A549 (cell line): Measurements from ENCODE around the gene ZG16B. TPM values are rescaled to one million over a fixed set of nuclear protein-coding genes. Genes with fewer than 3 reads are reported as not detected.
A peak's percentile ranks its signal among the peaks of the same experiment; 100 is the strongest.

Source experiments
- ATAC-seq, 2 experiments: fragments of 200-7000 bp in 1 of 2; fragments of >200 bp in 1 of 2; cut with Nextera tagmentation in 1 of 2; cut with Tn5 transposase in 1 of 2; 3 replicates each; pipeline versions ENCODE4 v1.8.0 to v1.9.1; 2018 to 2020; ENCODE audit warnings: mild to moderate bottlenecking in 1 of 2, moderate library complexity in 1 of 2
- CTCF ChIA-PET: fragments of 300-600 bp; sonication (Branson Sonifier 250); formaldehyde crosslinking; extraction: SDS; loops from one replicate; lab custom pipeline; 2021; ENCODE audit warnings: antibody characterized with exemption, inconsistent platforms; lab: Yijun Ruan, JAX
- POLR2A ChIA-PET: fragments of 350-600 bp; formaldehyde crosslinking; extraction: SDS; loops from one replicate; lab custom pipeline; 2021; ENCODE audit warnings: antibody characterized with exemption, inconsistent platforms; lab: Yijun Ruan, JAX
- DNase-seq, 2 experiments: peaks; one replicate each; pipeline versions ENCODE4 v3.0.0 to v3.0.0-alpha.2; 2011 to 2016; ENCODE audit warnings: low read depth in 1 of 2, low spot score in 1 of 2
- FAIRE-seq: peaks from 2 replicates; lab custom pipeline; 2011; peaks lifted over from hg19 to GRCh38; lab: Jason Lieb, UNC
- H3K27ac ChIP-seq, 2 experiments: fragments of >200 bp; sonication (Bioruptor Twin); formaldehyde crosslinking; 3 replicates each; pipeline ENCODE4 v1.5.1; 2016 to 2017
- H3K4me1 ChIP-seq: fragments of >200 bp; sonication (Bioruptor Twin); formaldehyde crosslinking; 3 replicates; pipeline ENCODE4 v1.6.1; 2016
- H3K4me2 ChIP-seq: fragments of >200 bp; sonication (Bioruptor Twin); formaldehyde crosslinking; 3 replicates; pipeline ENCODE4 v1.6.1; 2016
- H3K4me3 ChIP-seq: fragments of >200 bp; sonication (Bioruptor Twin); formaldehyde crosslinking; 3 replicates; pipeline ENCODE4 v1.5.1; 2016
- H3K9me3 ChIP-seq: fragments of >200 bp; sonication (Bioruptor Twin); formaldehyde crosslinking; 3 replicates; pipeline ENCODE4 v1.6.1; 2016
- ESRRA ChIP-seq: fragments of 150-350 bp; IDR thresholded peaks from 2 replicates; pipeline ENCODE4 v1.6.1; 2014; ENCODE audit warnings: mild to moderate bottlenecking, low read length, borderline replicate concordance
- HEYL ChIP-seq: fragments of 250-450 bp; sonication (Bioruptor Pico); IDR thresholded peaks from 2 replicates; pipeline ENCODE4 v1.8.0; 2021; ENCODE audit warnings: mild to moderate bottlenecking, moderate library complexity
- HOXB5 ChIP-seq: fragments of 250-450 bp; sonication (Bioruptor Pico); IDR thresholded peaks from 2 replicates; pipeline ENCODE4 v1.5.0; 2020; ENCODE audit warnings: mild to moderate bottlenecking, moderate library complexity
- KDM5A ChIP-seq: fragments of 200-600 bp; sonication (generic); IDR thresholded peaks from 2 replicates; pipeline ENCODE4 v1.6.1; 2016; ENCODE audit warnings: antibody characterized with exemption, mild to moderate bottlenecking
- MAZ ChIP-seq: fragments of 150-350 bp; IDR thresholded peaks from 2 replicates; pipeline ENCODE4 v1.6.1; 2014; ENCODE audit warnings: antibody characterized with exemption, low read depth, low read length, borderline replicate concordance
- MYC ChIP-seq: IDR thresholded peaks from 2 replicates; pipeline ENCODE4 v1.6.1; 2012; ENCODE audit warnings: mild to moderate bottlenecking, inconsistent platforms, low read length, improper control_type of control experiment, borderline replicate concordance
- RAD21 ChIP-seq, 2 experiments: fragments of >200 bp in 1 of 2; sonication (Bioruptor Twin) in 1 of 2; formaldehyde crosslinking in 1 of 2; IDR thresholded peaks in 1 of 2; conservative IDR thresholded peaks in 1 of 2; 2 replicates in 1 of 2; 3 replicates in 1 of 2; pipeline ENCODE4 v1.6.1; 2012 to 2018; ENCODE audit warnings: inconsistent platforms in 1 of 2
- RNF2 ChIP-seq: fragments of 200-600 bp; sonication (generic); IDR thresholded peaks from 2 replicates; pipeline ENCODE4 v1.6.1; 2016; ENCODE audit warnings: low read depth, mild to moderate bottlenecking, antibody characterized with exemption, moderate library complexity, borderline replicate concordance
- SMC3 ChIP-seq: fragments of >200 bp; sonication (Bioruptor Twin); formaldehyde crosslinking; IDR thresholded peaks from 3 replicates; pipeline ENCODE4 v1.6.1; 2018; ENCODE audit warnings: inconsistent platforms
- ZSCAN20 ChIP-seq: fragments of 250-450 bp; sonication (Bioruptor Pico); IDR thresholded peaks from 2 replicates; pipeline ENCODE4 v1.8.0; 2022; ENCODE audit warnings: mild to moderate bottlenecking, moderate library complexity
- WGBS: methylation state at CpG from one replicate; pipeline ENCODE4 v1.1.6; 2017; ENCODE audit errors: missing lambda C conversion rate; 5-methylcytosine and 5-hydroxymethylcytosine counted together
- polyA plus RNA-seq, 4 experiments: library from polyadenylated mRNA; depleted of rRNA in 3 of 4; stranded (reverse); fragments of >200 nt; fragmentation: RNase III in 1 of 4; extraction: RNeasy Plus Mini Kit Qiagen cat#74134 plus additional on column Dnase treatment in 1 of 4; gene quantifications; 2 replicates in 3 of 4; 3 replicates in 1 of 4; pipeline ENCODE4 v1.2.3, GENCODE V29; 2011 to 2017
- TF ChIP-seq, protein P1 (sequence below): fragments of 200-600 bp; sonication (generic); IDR thresholded peaks from 2 replicates; pipeline ENCODE4 v1.6.1; 2016; ENCODE audit warnings: antibody characterized with exemption, mild to moderate bottlenecking, moderate library complexity
- TF ChIP-seq, protein P2 (sequence below): fragments of 250-450 bp; sonication (Bioruptor Pico); IDR thresholded peaks from 2 replicates; pipeline ENCODE4 v1.5.0; 2021; ENCODE audit warnings: mild to moderate bottlenecking, moderate library complexity, borderline replicate concordance
- TF ChIP-seq, protein P3 (sequence below): IDR thresholded peaks from 2 replicates; pipeline ENCODE4 v1.6.1; 2012
- TF ChIP-seq, protein P4 (sequence below): fragments of >200 bp; sonication (Bioruptor Twin); formaldehyde crosslinking; IDR thresholded peaks from 3 replicates; pipeline ENCODE4 v1.5.1; 2016

The ZG16B gene
- polyA plus RNA-seq, 2 of the 4 experiments (the other 2 are of a cell fraction) = 0.40 to 0.85 TPM

DNA sequence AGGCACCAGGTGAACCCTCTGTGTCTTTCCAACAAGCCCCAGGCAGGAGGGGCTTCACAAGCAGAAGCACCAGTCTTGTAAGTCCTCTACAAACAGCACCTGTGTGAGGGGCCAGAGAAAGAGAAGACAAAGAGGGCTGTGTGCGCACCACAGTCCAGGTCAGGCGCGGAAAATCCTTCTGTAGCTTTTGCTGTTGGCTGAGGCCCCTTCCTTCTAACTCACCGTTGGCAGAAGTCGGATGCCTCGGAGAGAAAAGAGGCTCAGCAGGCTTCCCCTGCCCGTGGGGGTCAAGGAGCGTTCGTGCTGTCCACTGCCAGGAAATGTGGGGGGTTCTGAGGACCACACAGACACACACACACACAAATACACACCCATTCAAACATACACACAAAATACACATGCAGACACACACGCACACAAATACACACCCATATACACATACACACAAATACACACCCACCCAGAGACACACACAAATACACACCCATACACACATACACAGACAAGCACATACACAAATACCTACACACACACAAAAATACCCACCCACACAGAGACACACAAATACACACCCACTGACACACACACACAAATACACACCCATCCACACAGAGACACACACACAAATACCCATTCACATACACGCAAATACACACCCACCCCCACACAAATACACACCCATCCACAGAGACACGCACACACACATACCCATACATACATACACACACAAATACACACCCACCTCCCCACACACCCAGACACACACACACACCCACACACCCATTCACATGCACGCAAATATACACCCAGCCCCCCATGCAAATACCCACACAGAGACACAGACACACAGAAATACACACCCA, 6.8 kb downstream of the ZG16B start:
- no peak overlapping the region for H3K4me3 ChIP-seq
- FAIRE-seq (no peak), ATAC-seq (no peak), DNase-seq (no peak)
- peak overlapping the region; percentile 79 to 90 for H3K27ac ChIP-seq
- no peaks in the 10 kb centered on the region for H3K9me3 ChIP-seq
- H3K4me1 ChIP-seq = peaks cover 41% of the 10 kb centered on the region
- peak overlapping the region; percentile 60 for H3K4me2 ChIP-seq
- TF ChIP-seq ZSCAN20 (CRISPR knock-in tag) = no peak
- POLR2A ChIA-PET = interaction anchor here (0.8 kb wide), 1 partner anchor 31 kb away, joined by 4 read pairs; no protein-coding TSS in a partner anchor
- CTCF ChIA-PET = interaction anchor here (1.0 to 1.6 kb wide), 2 partner anchors 31 to 82 kb away, joined by 3 to 10 read pairs; no protein-coding TSS in a partner anchor
- WGBS = 84% methylated on average over 13 of the region's 13 CpGs

DNA sequence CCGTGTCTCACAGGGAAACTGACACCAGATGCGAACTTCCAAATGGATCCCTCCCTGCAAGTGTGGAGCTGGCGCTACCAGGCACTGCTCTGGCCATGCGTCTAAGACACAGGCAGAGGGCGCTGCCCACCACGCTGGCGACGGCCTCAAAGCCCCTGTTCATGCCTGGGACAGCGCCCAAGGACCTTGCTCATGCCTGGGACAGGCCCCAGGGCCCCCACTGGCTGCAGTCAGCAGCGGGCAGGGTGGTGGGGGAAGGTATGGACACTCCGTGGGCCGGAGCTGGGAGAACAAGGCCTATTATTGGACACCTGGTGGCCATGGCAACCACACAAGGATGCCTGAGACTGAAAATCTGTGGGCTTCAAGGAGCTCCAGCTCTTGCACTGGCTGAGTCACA, 8.8 kb downstream of the ZG16B start:
- 33% methylated on average over 2 of the region's 12 CpGs for WGBS
- Histone ChIP-seq H3K9me3 (no peaks in the 10 kb centered on the region), H3K4me2 (peak overlapping the region; percentile 17; the same call in 1 of the 3 replicates), H3K4me3 (no peak overlapping the region), H3K27ac (peak overlapping the region; percentile 60 to 90), H3K4me1 (peaks cover 41% of the 10 kb centered on the region)
- peak; percentile 90 to 96 for TF ChIP-seq RAD21 (conservative IDR thresholded peaks at IDR 0.05 in 1 of 2, IDR thresholded peaks at IDR 0.05 in 1 of 2)
- no peak for TF ChIP-seq HEYL
- no peak for TF ChIP-seq HOXB5
- TF ChIP-seq, protein P1, sequence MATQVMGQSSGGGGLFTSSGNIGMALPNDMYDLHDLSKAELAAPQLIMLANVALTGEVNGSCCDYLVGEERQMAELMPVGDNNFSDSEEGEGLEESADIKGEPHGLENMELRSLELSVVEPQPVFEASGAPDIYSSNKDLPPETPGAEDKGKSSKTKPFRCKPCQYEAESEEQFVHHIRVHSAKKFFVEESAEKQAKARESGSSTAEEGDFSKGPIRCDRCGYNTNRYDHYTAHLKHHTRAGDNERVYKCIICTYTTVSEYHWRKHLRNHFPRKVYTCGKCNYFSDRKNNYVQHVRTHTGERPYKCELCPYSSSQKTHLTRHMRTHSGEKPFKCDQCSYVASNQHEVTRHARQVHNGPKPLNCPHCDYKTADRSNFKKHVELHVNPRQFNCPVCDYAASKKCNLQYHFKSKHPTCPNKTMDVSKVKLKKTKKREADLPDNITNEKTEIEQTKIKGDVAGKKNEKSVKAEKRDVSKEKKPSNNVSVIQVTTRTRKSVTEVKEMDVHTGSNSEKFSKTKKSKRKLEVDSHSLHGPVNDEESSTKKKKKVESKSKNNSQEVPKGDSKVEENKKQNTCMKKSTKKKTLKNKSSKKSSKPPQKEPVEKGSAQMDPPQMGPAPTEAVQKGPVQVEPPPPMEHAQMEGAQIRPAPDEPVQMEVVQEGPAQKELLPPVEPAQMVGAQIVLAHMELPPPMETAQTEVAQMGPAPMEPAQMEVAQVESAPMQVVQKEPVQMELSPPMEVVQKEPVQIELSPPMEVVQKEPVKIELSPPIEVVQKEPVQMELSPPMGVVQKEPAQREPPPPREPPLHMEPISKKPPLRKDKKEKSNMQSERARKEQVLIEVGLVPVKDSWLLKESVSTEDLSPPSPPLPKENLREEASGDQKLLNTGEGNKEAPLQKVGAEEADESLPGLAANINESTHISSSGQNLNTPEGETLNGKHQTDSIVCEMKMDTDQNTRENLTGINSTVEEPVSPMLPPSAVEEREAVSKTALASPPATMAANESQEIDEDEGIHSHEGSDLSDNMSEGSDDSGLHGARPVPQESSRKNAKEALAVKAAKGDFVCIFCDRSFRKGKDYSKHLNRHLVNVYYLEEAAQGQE = no peak
- peak; percentile 97 for TF ChIP-seq SMC3
- TF ChIP-seq RNF2 = no peak
- TF ChIP-seq ESRRA = no peak
- no peak for TF ChIP-seq MAZ
- TF ChIP-seq, protein P2, sequence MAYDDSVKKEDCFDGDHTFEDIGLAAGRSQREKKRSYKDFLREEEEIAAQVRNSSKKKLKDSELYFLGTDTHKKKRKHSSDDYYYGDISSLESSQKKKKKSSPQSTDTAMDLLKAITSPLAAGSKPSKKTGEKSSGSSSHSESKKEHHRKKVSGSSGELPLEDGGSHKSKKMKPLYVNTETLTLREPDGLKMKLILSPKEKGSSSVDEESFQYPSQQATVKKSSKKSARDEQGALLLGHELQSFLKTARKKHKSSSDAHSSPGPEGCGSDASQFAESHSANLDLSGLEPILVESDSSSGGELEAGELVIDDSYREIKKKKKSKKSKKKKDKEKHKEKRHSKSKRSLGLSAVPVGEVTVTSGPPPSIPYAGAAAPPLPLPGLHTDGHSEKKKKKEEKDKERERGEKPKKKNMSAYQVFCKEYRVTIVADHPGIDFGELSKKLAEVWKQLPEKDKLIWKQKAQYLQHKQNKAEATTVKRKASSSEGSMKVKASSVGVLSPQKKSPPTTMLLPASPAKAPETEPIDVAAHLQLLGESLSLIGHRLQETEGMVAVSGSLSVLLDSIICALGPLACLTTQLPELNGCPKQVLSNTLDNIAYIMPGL (CRISPR knock-in tag) = no peak
- TF ChIP-seq KDM5A = no peak
- 0 out of 2 replicates have a peak, but pooled peaks have one; percentile 25 for TF ChIP-seq MYC
- TF ChIP-seq, protein P3, sequence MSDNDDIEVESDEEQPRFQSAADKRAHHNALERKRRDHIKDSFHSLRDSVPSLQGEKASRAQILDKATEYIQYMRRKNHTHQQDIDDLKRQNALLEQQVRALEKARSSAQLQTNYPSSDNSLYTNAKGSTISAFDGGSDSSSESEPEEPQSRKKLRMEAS = peak; percentile 60
- TF ChIP-seq, protein P4, sequence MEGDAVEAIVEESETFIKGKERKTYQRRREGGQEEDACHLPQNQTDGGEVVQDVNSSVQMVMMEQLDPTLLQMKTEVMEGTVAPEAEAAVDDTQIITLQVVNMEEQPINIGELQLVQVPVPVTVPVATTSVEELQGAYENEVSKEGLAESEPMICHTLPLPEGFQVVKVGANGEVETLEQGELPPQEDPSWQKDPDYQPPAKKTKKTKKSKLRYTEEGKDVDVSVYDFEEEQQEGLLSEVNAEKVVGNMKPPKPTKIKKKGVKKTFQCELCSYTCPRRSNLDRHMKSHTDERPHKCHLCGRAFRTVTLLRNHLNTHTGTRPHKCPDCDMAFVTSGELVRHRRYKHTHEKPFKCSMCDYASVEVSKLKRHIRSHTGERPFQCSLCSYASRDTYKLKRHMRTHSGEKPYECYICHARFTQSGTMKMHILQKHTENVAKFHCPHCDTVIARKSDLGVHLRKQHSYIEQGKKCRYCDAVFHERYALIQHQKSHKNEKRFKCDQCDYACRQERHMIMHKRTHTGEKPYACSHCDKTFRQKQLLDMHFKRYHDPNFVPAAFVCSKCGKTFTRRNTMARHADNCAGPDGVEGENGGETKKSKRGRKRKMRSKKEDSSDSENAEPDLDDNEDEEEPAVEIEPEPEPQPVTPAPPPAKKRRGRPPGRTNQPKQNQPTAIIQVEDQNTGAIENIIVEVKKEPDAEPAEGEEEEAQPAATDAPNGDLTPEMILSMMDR = peak; percentile 86
- peak; percentile 76 to 91 for ATAC-seq
- ChIA-PET POLR2A (interaction anchor here (1.0 to 3.2 kb wide), 5 partner anchors 20 to 157 kb away, joined by 3 to 52 read pairs (median 6); partner anchors contain the start of genes FLYWCH2 and KCTD5), CTCF (interaction anchor here (0.6 to 3.8 kb wide), 42 partner anchors 10 to 494 kb away, joined by 3 to 295 read pairs (median 6); partner anchors contain the start of genes ELOB, FLYWCH1, FLYWCH2 and PRSS22)
- peak; percentile 85 to 88 for DNase-seq
- FAIRE-seq = peak; percentile 51
